Stimulated activated CD4-positive, alpha-beta T cell treated with anti-CD3 and anti-CD28 coated beads, TNF-alpha, amount 100 ng/mL, for 4 hours (primary cell): ENCODE measurements around the gene TMEM154.

Experiments used
- DNase-seq, 3 experiments: peaks; one replicate each; pipeline ENCODE4 v3.0.0-alpha.2; 2020; ENCODE audit warnings: low read depth in 3 of 3

The TMEM154 gene

DNA sequence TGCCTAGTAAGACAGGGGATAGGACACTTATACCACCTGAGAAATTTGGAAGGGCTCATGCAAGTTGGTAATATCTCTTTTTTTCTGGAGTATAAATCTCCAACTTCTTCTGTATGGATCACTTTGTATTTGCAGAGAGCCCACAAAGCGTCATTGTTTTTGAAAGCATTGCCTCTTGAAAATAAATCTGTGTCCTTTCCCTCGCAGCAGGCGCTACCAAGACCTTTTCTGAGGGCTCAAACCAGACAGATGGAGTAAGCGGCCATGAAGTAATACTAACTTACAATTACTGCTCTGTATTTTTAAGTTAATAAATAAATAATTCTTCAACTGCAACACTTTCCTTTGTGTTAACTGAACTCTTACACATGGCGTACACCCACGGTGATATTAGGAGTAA, 87.9 kb downstream of the TMEM154 start:
- no peak for DNase-seq

DNA sequence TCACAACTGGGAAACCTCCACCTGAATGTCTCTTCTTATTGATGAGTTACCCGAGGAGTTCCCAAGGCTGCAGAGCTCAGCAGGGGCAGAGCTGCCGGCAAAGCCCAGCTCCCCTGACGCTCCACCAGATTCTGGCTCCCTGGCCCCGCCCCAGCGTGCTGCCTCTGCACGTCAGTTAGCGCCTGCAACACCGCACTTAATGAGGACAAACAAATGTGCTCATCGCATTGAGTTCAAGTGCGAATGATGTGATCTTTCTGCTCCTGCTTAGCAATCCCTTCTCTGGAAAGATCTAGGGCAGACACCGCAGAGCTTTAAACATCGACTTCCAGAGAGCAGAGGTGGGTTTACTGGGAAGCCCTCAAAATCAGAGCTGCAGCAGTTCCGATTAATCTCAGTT, 88.4 kb downstream of the TMEM154 start:
- DNase-seq: no peak

DNA sequence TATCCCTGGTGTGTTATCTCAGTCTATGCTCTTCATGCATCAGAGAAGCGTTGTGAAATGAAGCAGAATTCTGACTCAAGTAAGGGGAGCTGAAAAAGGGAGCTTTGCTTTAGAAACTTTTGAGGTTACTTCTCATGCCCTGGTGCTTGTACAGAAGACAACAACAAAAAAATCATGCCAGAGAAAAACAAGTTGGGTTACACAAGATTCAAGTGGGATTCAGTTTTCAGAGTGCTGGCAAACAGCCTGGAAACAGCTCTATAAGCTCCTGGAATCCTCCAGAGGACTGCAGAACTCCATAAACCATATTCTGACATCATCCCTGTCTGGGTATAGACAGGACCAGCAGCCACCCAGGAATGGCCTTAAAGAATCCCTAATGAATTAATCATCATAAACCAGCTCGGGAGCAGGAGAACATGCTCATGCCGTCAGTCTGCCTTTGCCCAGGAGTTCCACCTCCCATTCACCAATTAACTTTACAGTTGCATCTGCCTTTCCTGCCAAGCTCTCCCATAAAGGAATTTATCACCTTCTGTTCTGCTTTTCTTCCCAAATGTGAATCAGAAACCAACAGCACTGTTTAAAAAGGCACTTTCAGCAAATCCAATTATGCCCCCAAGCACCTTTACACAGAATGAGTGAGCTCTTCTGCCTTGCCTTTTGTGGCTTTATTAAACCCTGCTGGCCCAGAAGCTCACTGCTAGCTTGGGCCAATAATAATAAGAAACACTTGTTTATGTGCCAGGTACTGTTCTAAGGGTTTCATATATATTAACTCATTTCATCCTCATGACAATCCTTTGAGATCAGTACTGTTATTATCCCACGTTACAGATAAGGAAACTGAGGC, 89.4 kb downstream of the TMEM154 start:
- DNase-seq: no peak

- no peak for DNase-seq
These were observed 90.9 kb downstream of the TMEM154 start for GRCh38 chr4:152588869-152589268.

DNA sequence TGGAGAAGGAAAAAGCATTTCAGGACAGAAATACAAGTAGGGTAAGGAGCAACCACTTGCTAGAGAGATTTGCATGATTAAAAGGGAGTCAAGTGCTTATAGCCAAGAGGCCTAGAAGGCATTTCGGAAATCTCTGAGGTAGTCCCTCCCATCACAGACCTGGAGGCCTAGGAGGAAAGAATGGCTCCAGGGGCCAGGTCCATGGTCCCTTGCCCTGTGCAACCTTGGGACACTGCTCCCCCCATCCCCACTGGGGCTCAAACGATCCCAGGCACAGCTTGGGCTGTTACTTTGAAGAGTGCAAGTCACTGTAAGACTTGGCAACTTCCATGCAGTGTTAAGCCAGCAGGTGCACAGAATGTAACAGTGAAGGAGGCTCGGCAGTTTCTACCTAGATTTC, 92.7 kb downstream of the TMEM154 start:
- DNase-seq: no peak

DNA sequence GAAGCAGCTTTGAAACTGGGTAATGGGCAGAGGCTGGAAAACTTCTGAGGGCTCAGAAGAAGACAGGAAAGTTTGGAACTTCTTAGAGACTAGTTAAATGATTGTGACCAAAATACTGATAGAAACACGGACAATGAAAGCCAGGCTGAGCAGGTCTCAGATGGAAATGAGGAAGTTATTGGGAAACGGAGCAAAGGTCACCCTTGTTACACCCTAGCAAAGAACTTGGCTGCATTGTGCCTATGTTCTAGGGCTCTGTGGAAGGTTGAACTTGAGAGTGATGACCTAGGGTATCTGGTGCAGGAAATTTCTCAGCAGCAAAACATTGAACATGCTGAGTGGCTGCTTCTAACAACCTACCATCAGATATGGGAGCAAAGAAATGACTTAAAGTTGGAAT, 93.1 kb downstream of the TMEM154 start:
- no peak for DNase-seq

GRCh38 chr4:152585023-152585441, 94.8 kb downstream of the TMEM154 start:
- DNase-seq: no peak

- DNase-seq: no peak
These were observed 98.1 kb downstream of the TMEM154 start for GRCh38 chr4:152581536-152582160.

- no peak for DNase-seq
These were observed 99.9 kb downstream of the TMEM154 start for GRCh38 chr4:152579916-152580315.

DNA sequence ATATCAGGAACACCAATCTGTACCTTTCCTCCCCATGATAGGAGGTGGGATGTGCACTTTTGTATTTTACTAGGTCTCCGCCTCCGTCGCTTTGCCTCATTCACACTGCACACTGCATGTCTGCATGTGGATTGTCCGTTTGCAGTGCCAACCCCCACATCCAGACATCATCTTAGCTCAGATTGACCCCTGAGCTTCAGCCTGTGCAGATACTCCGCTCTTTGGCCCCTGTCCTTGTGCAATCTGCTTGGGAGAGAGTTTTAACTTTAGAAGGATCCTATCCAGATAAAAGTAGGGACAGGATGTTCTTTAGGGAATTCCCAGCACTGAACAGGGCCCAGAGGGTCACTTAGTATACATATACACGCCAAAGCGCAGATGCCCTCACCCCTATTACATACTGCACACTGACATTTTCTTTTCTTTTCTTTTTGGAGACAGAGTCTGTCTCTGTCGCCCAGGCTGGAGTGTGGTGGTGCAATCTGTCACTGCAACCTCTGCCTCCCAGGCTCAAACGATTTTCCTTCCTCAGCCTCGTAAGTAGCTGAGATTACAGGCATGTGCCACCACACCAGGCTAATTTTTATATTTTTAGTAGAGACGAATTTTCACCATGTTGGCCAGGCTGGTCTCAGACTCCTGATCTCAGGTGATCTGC, 100.6 kb downstream of the TMEM154 start:
- DNase-seq: no peak

GRCh38 chr4:152578670-152579069, 101.1 kb downstream of the TMEM154 start:
- DNase-seq: no peak

GRCh38 chr4:152577708-152578396, 101.9 kb downstream of the TMEM154 start:
- DNase-seq: no peak

- no peak for DNase-seq
These were observed 104.3 kb downstream of the TMEM154 start for GRCh38 chr4:152575533-152575932.

GRCh38 chr4:152573861-152574260, 105.9 kb downstream of the TMEM154 start:
- no peak for DNase-seq

DNA sequence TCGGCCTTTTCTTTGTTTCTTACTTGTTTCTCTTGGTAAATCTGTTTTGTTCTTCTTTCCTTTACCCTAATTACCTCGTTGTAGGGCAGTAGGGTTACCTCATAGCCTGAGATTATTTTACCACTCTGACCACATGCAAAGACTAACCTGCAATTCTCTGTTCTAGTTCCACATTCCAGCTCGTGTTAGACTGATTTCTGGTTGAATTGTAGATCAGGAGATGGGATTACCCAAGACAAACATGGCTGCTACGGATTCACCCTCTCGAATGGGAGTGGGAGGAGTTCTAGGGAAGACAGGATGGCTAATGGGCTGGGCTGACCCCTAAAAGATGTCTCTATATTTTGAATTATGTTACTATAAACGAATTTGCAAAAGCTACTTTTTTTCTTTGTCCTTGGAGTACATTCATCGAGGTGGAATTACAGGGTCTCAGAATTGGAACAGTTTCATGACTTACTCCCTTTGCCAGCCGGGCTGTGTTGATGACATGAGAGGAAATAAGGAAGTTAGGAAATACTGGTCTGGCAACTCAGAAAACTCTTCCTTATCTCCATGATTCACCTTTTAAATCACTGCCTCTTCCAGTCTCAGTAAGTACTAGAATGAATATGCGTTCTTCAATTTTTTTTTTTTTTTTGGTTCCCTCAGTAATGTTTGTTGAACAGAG, 107.2 kb downstream of the TMEM154 start:
- DNase-seq: no peak

GRCh38 chr4:152571770-152572169, 108.0 kb downstream of the TMEM154 start:
- no peak for DNase-seq

GRCh38 chr4:152571296-152571695, 108.5 kb downstream of the TMEM154 start:
- DNase-seq: no peak
